GM20000 (cell line): Measurements from ENCODE around the gene SRSF12.
"Not testable (repeated sequence)": the region's sequence is repeated elsewhere in the genome, so short reads cannot be mapped to it uniquely, and the experiment has no call there.

Experiments used
- DNase-seq: peaks from one replicate; pipeline ENCODE4 v3.0.0; 2012; ENCODE audit warnings: low spot score
- CTCF ChIP-seq: IDR thresholded peaks from 2 replicates; pipeline ENCODE4 v1.5.1; 2012; ENCODE audit warnings: mild to moderate bottlenecking, control low read depth; ENCODE audit errors: extremely low read depth, missing control alignments

The SRSF12 gene

GRCh38 chr6:89068695-89069094, 49.2 kb downstream of the SRSF12 start:
- TF ChIP-seq CTCF = no peak
- DNase-seq = no peak

- TF ChIP-seq CTCF = no peak
- DNase-seq = no peak
These were observed 50.1 kb downstream of the SRSF12 start for GRCh38 chr6:89067796-89068195.

GRCh38 chr6:89066940-89067646, 50.8 kb downstream of the SRSF12 start:
- TF ChIP-seq CTCF = no peak
- no peak for DNase-seq

GRCh38 chr6:89066121-89066520, 51.8 kb downstream of the SRSF12 start:
- DNase-seq = not testable (repeated sequence)

GRCh38 chr6:89064931-89065330, 52.9 kb downstream of the SRSF12 start:
- DNase-seq = not testable (repeated sequence)

- TF ChIP-seq CTCF = no peak
- DNase-seq = no peak
These were observed 54.0 kb downstream of the SRSF12 start for GRCh38 chr6:89063881-89064280.

GRCh38 chr6:89059227-89059626, 58.6 kb downstream of the SRSF12 start:
- DNase-seq = no peak
- no peak for TF ChIP-seq CTCF

- DNase-seq = no peak
- no peak for TF ChIP-seq CTCF
These were observed 59.2 kb downstream of the SRSF12 start for GRCh38 chr6:89058627-89059026.
